Prostate gland (tissue), 2 donors: ENCODE results near the gene NCKIPSD.

ENCODE experiments used
- POLR2A ChIP-seq: fragments of 450-650 bp; IDR thresholded peaks from one replicate; pipeline ENCODE4 v1.6.1; 2016; ENCODE audit warnings: antibody characterized with exemption, mild to moderate bottlenecking
- TF ChIP-seq, protein P1 (sequence below), 4 experiments: fragments of 200-600 bp in 2 of 4; fragments of 450-650 bp in 2 of 4; sonication (generic) in 2 of 4; IDR thresholded peaks; 1 replicate in 3 of 4; 2 replicates in 1 of 4; pipeline ENCODE4 v1.5.1; 2016 to 2019; ENCODE audit warnings: antibody characterized with exemption in 4 of 4, mild to moderate bottlenecking in 2 of 4, moderate library complexity in 2 of 4

GRCh38 chr3:48711727-48712126 lies 26.0 kb upstream of the NCKIPSD start:
- TF ChIP-seq, protein P1, sequence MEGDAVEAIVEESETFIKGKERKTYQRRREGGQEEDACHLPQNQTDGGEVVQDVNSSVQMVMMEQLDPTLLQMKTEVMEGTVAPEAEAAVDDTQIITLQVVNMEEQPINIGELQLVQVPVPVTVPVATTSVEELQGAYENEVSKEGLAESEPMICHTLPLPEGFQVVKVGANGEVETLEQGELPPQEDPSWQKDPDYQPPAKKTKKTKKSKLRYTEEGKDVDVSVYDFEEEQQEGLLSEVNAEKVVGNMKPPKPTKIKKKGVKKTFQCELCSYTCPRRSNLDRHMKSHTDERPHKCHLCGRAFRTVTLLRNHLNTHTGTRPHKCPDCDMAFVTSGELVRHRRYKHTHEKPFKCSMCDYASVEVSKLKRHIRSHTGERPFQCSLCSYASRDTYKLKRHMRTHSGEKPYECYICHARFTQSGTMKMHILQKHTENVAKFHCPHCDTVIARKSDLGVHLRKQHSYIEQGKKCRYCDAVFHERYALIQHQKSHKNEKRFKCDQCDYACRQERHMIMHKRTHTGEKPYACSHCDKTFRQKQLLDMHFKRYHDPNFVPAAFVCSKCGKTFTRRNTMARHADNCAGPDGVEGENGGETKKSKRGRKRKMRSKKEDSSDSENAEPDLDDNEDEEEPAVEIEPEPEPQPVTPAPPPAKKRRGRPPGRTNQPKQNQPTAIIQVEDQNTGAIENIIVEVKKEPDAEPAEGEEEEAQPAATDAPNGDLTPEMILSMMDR (IDR thresholded peaks at IDR 0.05): no peak
- no peak for TF ChIP-seq POLR2A
